ENCODE data around the gene IL21R.

Gene IL21R

DNA sequence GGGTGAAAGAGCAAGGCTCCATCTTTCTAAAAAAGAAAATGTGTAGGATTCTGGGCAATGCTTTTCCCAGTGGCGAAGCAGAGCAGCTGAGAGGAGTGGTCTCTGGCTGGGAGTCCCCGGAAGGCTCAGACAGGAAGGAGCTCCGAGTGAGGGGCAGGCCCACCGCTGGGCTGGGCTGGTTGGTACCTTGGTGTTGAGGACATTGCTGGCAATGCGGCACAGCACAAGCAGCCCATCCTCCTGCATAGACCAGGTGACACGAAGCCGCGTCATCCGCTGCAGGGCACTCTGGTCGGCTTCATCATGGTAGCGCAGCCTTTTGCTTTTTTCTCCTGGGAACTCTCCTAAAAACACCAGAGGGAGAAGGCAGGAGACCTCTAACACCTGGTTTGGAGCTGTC is 83.8 kb downstream of the IL21R start:
- no peak for TF ChIP-seq ZFX (IDR thresholded peaks at IDR 0.05; ENCODE audit: borderline replicate concordance)
- TF ChIP-seq, protein P1, sequence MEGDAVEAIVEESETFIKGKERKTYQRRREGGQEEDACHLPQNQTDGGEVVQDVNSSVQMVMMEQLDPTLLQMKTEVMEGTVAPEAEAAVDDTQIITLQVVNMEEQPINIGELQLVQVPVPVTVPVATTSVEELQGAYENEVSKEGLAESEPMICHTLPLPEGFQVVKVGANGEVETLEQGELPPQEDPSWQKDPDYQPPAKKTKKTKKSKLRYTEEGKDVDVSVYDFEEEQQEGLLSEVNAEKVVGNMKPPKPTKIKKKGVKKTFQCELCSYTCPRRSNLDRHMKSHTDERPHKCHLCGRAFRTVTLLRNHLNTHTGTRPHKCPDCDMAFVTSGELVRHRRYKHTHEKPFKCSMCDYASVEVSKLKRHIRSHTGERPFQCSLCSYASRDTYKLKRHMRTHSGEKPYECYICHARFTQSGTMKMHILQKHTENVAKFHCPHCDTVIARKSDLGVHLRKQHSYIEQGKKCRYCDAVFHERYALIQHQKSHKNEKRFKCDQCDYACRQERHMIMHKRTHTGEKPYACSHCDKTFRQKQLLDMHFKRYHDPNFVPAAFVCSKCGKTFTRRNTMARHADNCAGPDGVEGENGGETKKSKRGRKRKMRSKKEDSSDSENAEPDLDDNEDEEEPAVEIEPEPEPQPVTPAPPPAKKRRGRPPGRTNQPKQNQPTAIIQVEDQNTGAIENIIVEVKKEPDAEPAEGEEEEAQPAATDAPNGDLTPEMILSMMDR (IDR thresholded peaks at IDR 0.05) = no peak
- H3K27ac ChIP-seq = no peak overlapping the region

DNA sequence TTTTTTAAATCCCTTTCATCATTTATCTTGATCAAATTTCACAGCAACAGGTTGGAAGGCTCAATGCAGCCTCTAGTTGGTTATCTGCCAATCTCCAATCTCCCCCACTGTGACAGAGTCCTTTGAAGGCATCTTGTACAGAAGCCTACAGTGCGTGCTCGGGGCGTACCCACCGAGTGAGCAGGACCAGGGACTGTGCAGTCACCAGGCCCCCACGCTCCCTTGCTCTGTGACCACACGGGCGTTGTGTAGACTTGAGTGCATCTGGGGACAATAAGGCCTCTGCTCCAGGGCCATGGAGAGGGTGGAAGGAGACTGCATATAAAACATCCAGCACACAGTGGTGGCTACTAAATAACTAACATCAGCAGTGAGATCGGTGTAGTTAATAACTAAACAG is 84.4 kb downstream of the IL21R start:
- no peak overlapping the region for H3K27ac ChIP-seq
- TF ChIP-seq, protein P1 (IDR thresholded peaks at IDR 0.05) = no peak
- TF ChIP-seq ZFX (IDR thresholded peaks at IDR 0.05; ENCODE audit: borderline replicate concordance) = no peak

DNA sequence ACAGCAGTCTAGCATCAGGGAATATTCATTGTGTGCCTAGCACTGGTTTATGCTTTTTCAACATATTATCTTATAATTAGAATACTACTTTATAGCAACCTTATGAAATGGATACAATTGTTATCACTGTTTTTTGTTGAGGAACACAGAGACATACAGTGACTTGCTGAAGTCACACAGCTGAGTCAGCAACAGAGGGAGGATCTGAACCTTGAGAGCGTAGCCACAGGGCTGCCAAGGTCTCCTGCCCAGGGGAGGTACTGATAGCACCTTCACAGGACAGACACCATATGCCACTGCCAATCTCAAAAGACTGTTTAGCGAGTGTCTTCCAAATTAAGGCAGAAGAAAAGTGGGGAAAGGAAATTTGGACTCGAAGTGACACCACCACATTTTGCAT is 84.8 kb downstream of the IL21R start:
- TF ChIP-seq ZFX (IDR thresholded peaks at IDR 0.05; ENCODE audit: borderline replicate concordance) = no peak
- TF ChIP-seq, protein P1 (IDR thresholded peaks at IDR 0.05) = no peak
- no peak overlapping the region for H3K27ac ChIP-seq

DNA sequence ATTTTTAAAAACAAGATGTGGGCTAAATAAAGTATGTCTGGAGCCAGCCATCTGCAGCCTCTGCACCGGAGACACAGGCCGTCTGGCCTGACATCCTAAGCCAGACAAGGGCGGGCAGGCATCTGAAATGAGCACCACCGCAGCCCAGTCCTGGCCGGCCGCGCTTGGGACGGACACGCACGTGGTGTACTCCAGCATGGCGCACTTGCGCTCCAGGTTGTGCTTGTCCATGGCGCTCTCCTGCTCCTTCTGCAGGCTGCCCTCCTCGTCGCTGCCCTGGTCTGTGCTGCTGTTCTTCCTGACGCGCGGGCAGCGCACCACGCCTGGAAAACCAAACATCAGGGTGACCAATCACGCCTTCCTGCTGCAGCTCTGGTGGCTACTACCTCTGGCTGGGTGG is 87.4 kb downstream of the IL21R start:
- no peak overlapping the region for H3K27ac ChIP-seq
- no peak for TF ChIP-seq ZFX (IDR thresholded peaks at IDR 0.05; ENCODE audit: borderline replicate concordance)
- TF ChIP-seq, protein P1 (IDR thresholded peaks at IDR 0.05) = no peak

DNA sequence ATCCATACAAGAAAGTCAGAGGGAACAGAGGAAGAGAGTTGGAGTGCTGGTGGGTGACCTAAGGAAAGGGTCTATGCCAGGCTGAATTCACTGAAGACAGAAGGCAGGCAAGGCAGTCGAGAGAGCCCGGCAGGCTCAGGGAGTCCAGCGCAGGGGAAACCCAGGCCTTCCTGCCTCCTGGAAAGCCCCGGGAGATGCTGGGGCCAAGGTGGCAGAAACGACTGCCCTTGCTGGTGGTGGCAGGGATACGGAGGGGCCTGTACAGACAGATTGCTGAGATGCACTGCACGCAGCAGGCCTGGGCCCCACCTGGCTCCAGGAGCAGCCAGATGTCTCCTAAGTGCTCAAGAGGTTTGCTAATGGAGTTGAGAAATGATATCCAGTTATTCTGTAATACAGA is 87.9 kb downstream of the IL21R start:
- no peak overlapping the region for H3K27ac ChIP-seq
- TF ChIP-seq, protein P1 (IDR thresholded peaks at IDR 0.05) = no peak
- no peak for TF ChIP-seq ZFX (IDR thresholded peaks at IDR 0.05; ENCODE audit: borderline replicate concordance)

DNA sequence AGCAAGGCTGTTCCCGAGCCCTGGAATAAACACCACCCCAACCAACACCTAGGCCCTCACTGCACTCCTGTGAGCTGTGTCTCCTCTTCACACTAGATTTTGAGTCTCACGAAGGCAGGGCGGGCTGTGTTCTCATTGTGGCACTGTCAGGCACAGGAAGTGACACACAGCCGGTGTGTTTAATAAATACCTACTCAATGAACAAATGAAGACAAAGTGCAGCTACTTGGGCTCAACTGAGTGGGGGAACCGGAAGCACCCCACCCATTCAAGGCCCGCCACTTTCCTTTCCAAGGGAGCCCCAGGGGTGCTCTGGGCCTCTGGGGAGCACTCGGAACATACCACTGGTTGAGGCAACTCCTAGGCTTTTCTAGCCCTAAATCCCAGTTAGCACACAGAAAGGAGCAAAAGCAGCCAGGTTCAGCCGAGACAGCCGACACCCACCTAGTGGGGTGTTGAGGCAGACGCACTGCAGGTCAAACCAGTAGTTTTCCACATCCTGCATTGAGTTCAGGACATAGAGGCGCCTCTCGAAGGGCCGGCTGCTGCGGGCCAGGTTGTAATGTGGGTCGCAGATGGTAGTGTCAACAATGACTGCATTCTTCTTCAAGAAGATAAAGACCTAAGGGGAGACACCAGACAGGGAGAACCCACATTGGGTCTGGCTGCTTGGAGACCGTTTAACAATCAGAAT is 90.1 kb downstream of the IL21R start:
- H3K27ac ChIP-seq = no peak overlapping the region
- no peak for TF ChIP-seq ZFX (IDR thresholded peaks at IDR 0.05; ENCODE audit: borderline replicate concordance)
- TF ChIP-seq, protein P1 (IDR thresholded peaks at IDR 0.05) = no peak

DNA sequence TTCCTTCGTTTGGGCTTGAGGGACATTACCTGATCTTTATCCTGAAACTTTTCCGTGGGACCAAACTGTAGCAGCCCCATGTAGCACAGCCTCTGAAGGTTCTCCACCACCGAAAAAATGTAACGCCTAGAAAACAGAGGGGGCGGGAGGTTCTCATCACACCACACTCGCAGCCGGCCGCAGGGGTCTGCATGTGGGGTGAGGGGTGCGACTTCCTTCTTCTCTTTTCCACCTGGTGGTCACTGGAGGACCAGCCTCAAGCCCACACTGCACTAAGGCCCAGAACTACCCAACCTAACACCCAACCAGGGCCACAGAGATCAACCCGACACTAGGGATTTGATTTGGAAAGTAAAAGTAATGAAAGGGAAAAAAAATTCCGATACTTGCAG is 90.6 kb downstream of the IL21R start:
- TF ChIP-seq, protein P1 (IDR thresholded peaks at IDR 0.05) = no peak
- no peak for TF ChIP-seq ZFX (IDR thresholded peaks at IDR 0.05; ENCODE audit: borderline replicate concordance)
- no peak overlapping the region for H3K27ac ChIP-seq
